ENCODE data around the gene CHAD. TPM values are rescaled to one million over a fixed set of nuclear protein-coding genes. Genes with fewer than 3 reads are reported as not detected.

Gene CHAD
- total RNA-seq (2022; extraction: Qiagen RNA extraction; ENCODE audit: low read depth) = not detected in 5 replicates

DNA sequence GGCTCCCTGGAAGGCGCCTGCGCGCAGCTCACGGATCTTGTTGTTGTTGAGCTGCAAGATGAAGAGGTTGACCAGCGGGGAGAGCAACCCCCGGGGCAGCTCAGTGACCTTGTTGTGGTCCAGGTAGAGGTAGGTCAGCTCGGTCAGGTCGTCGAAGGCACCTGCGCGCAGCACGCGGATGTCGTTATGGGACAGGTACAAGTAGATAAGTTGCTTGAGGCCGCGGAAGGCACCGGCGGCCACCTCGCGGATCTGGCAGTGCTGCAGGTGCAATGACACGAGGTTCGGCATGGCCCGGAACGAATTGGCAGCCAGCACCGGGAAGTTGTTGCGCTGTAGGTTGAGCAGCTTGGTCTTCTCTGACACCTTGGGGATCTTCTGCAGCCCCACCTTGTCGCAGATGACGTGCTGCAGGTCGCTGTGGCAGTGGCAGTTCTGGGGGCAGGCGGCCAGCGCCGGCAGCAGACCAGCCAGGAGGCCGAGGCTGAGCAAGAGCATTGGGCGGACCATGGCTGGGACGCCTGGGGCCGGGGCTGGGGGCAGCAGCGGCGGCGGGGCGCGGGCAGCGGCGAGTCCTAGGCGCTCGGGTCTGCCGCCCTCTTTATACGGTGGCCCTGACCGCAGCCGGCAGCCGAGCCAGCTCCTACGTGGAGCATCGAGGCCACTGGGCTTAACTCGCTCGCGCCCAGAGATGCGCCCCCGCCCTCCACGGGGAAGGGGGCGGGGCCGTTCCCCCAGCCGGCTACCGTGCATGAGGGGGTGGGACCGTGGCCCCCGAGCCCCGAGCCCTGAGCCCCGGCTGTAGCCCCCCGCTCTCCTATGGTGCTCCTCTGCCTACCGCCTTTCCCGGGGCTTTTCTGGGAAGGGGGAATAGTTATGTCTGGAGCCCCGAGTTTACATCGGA is at the start of gene CHAD:
Gene CHAD, minus strand, starts transcription at position 577 of the 904 bp plus-strand sequence. Its CDS starts 67 bp downstream, at position 510.

GRCh38 chr17:50507871-50508572 is 39.3 kb upstream of the CHAD start, which contains the start of gene MYCBPAP:
Gene MYCBPAP (plus strand): TSS chr17:50508439. CDS start chr17:50508675, 236 bp downstream.

DNA sequence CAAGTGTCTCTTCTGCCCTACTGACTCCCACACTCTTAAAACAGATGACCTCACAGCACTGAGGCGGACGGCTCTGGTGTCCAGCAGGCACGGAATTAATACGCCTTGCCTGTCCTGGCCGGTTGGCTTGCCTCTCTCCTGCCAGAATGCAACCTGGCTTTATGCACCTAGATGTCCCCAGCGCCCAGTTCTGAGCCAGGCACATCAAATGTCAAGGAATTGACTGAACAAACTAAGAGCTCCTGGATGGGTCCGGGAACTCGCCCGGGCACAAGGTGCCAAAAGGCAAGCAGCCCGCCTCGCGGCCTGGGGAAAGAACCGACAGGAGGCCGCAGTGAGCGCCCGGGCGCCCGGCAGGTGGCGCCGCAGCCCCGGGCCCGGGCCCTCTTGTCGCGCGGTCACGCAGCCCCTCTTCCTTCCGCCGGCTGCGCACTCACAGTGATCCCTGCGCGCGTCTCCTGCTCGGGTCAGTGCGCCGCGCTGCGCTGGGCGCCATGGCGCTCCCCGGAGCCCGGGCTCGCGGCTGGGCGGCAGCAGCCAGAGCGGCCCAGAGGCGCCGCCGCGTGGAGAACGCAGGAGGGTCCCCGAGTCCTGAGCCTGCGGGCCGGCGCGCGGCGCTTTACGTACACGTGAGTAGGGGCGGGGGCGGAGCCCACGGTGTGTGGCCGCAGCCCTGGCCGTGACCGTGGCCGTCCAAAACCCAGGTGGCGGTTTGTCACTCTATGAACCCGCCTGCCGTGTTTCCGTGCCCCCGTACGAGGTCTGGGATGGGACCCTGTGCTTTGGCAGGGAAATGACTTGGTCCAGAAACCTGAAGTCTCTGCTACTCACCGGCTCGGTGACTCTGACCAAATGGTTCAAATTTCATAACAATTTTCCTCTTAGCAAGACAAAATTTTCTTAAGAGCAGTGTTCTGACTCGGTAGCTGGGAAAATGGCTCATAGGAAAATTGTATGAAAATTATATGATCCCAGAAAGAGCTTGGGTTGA is 10.0 kb upstream of the CHAD start, which contains the start of gene RSAD1:
Gene RSAD1, plus strand, starts transcription at position 470 of the 991 bp plus-strand sequence. Its CDS starts 25 bp downstream, at position 495.

GRCh38 chr17:50425682-50426471 is 42.8 kb downstream of the CHAD start, which contains the start of gene ACSF2:
Gene ACSF2 (plus strand): TSS chr17:50426218. CDS start chr17:50426262, 44 bp downstream.

Other genes starting within 250 kb of the CHAD start
- gene TMEM92, start 194.4 kb downstream of the CHAD start, total RNA-seq (2022; extraction: Qiagen RNA extraction; ENCODE audit: low read depth) = 22.2 to 30.1 TPM (median 26.9 TPM) in 5 replicates
- gene XYLT2, start 122.8 kb downstream of the CHAD start, total RNA-seq (2022; extraction: Qiagen RNA extraction; ENCODE audit: low read depth) = 18.5 to 26.0 TPM (median 21.9 TPM) in 5 replicates
- gene MRPL27, start 95.7 kb downstream of the CHAD start, total RNA-seq (2022; extraction: Qiagen RNA extraction; ENCODE audit: low read depth) = 138 to 166 TPM (median 143 TPM) in 5 replicates
- 15.2 to 17.4 TPM (median 16.0 TPM) in 5 replicates for gene EME1, start 95.7 kb downstream of the CHAD start, total RNA-seq (2022; extraction: Qiagen RNA extraction; ENCODE audit: low read depth)
- gene LRRC59, start 71.4 kb downstream of the CHAD start, total RNA-seq (2022; extraction: Qiagen RNA extraction; ENCODE audit: low read depth) = 237 to 256 TPM (median 243 TPM) in 5 replicates
- gene ACSF2, start 42.7 kb downstream of the CHAD start, total RNA-seq (2022; extraction: Qiagen RNA extraction; ENCODE audit: low read depth) = 10.0 to 14.9 TPM (median 13.5 TPM) in 5 replicates
- gene RSAD1, start 10.0 kb upstream of the CHAD start, total RNA-seq (2022; extraction: Qiagen RNA extraction; ENCODE audit: low read depth) = 25.7 to 40.1 TPM (median 36.4 TPM) in 5 replicates
- 0.07 to 1.0 TPM (median 0.45 TPM) in 5 replicates for gene MYCBPAP, start 39.6 kb upstream of the CHAD start, total RNA-seq (2022; extraction: Qiagen RNA extraction; ENCODE audit: low read depth)
- 0.15 to 0.31 TPM (median 0.23 TPM) in 5 replicates for gene EPN3, start 63.9 kb upstream of the CHAD start, total RNA-seq (2022; extraction: Qiagen RNA extraction; ENCODE audit: low read depth)
- gene SPATA20, start 78.3 kb upstream of the CHAD start, total RNA-seq (2022; extraction: Qiagen RNA extraction; ENCODE audit: low read depth) = 73.4 to 87.2 TPM (median 79.8 TPM) in 5 replicates
- gene CACNA1G, start 91.8 kb upstream of the CHAD start, total RNA-seq (2022; extraction: Qiagen RNA extraction; ENCODE audit: low read depth) = 3.9 to 5.1 TPM (median 4.4 TPM) in 5 replicates
- gene ABCC3, start 166.0 kb upstream of the CHAD start, total RNA-seq (2022; extraction: Qiagen RNA extraction; ENCODE audit: low read depth) = 122 to 146 TPM (median 140 TPM) in 5 replicates
- gene ANKRD40, start 239.0 kb upstream of the CHAD start, total RNA-seq (2022; extraction: Qiagen RNA extraction; ENCODE audit: low read depth) = 45.5 to 50.9 TPM (median 49.6 TPM) in 5 replicates

Data from A549 treated with DMSO at 1 μM for 4 hours (cell line).